Body of pancreas (tissue), 4 donors: ENCODE results near the gene PRRT3.

Source experiments
- POLR2A ChIP-seq, 3 donors: fragments of 450-650 bp; IDR thresholded peaks; one replicate each; pipeline ENCODE4 v1.6.1; 2016; ENCODE audit warnings: antibody characterized with exemption in 3 of 3, mild to moderate bottlenecking in 2 of 3
- TF ChIP-seq, protein P1 (sequence below), 7 experiments: fragments of 450-650 bp in 4 of 7; fragments of 200-600 bp in 3 of 7; sonication (generic) in 3 of 7; IDR thresholded peaks; one replicate each; pipeline ENCODE4 v1.5.1; 2016 to 2019; ENCODE audit warnings: antibody characterized with exemption in 7 of 7

DNA sequence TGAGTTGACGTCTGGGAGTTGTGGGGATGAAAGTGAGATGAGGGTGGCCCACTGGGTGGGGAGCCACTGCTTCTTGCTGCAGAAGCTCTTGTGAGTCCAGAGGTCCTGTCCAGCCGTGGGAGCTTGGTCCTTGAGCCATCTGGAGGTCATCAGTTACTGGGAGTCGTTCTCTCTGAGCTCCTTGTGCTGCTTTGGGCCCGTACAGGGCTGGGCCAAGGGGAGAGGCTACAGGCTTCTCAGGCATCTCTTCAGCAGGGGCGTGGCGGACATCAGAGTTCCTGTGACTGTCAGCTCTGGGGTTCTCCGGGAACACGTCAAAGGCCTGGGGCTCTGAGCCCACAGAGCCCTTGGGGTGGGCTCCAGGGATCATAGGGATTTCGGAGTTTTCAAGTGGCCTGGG, 2.6 kb downstream of the PRRT3 start:
- TF ChIP-seq, protein P1, sequence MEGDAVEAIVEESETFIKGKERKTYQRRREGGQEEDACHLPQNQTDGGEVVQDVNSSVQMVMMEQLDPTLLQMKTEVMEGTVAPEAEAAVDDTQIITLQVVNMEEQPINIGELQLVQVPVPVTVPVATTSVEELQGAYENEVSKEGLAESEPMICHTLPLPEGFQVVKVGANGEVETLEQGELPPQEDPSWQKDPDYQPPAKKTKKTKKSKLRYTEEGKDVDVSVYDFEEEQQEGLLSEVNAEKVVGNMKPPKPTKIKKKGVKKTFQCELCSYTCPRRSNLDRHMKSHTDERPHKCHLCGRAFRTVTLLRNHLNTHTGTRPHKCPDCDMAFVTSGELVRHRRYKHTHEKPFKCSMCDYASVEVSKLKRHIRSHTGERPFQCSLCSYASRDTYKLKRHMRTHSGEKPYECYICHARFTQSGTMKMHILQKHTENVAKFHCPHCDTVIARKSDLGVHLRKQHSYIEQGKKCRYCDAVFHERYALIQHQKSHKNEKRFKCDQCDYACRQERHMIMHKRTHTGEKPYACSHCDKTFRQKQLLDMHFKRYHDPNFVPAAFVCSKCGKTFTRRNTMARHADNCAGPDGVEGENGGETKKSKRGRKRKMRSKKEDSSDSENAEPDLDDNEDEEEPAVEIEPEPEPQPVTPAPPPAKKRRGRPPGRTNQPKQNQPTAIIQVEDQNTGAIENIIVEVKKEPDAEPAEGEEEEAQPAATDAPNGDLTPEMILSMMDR (IDR thresholded peaks at IDR 0.05), result no peak
- TF ChIP-seq POLR2A (IDR thresholded peaks at IDR 0.05), result no peak
